ENCODE results near the gene RIMS1. TPM values are rescaled to one million over a fixed set of nuclear protein-coding genes. Genes with fewer than 3 reads are reported as not detected.

The RIMS1 gene, protein sequence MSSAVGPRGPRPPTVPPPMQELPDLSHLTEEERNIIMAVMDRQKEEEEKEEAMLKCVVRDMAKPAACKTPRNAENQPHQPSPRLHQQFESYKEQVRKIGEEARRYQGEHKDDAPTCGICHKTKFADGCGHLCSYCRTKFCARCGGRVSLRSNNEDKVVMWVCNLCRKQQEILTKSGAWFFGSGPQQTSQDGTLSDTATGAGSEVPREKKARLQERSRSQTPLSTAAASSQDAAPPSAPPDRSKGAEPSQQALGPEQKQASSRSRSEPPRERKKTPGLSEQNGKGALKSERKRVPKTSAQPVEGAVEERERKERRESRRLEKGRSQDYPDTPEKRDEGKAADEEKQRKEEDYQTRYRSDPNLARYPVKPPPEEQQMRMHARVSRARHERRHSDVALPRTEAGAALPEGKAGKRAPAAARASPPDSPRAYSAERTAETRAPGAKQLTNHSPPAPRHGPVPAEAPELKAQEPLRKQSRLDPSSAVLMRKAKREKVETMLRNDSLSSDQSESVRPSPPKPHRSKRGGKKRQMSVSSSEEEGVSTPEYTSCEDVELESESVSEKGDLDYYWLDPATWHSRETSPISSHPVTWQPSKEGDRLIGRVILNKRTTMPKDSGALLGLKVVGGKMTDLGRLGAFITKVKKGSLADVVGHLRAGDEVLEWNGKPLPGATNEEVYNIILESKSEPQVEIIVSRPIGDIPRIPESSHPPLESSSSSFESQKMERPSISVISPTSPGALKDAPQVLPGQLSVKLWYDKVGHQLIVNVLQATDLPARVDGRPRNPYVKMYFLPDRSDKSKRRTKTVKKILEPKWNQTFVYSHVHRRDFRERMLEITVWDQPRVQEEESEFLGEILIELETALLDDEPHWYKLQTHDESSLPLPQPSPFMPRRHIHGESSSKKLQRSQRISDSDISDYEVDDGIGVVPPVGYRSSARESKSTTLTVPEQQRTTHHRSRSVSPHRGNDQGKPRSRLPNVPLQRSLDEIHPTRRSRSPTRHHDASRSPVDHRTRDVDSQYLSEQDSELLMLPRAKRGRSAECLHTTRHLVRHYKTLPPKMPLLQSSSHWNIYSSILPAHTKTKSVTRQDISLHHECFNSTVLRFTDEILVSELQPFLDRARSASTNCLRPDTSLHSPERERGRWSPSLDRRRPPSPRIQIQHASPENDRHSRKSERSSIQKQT (N-terminal part only)
- under 1 TPM; 0.17 to 0.89 (median 0.44) TPM for total RNA-seq

DNA sequence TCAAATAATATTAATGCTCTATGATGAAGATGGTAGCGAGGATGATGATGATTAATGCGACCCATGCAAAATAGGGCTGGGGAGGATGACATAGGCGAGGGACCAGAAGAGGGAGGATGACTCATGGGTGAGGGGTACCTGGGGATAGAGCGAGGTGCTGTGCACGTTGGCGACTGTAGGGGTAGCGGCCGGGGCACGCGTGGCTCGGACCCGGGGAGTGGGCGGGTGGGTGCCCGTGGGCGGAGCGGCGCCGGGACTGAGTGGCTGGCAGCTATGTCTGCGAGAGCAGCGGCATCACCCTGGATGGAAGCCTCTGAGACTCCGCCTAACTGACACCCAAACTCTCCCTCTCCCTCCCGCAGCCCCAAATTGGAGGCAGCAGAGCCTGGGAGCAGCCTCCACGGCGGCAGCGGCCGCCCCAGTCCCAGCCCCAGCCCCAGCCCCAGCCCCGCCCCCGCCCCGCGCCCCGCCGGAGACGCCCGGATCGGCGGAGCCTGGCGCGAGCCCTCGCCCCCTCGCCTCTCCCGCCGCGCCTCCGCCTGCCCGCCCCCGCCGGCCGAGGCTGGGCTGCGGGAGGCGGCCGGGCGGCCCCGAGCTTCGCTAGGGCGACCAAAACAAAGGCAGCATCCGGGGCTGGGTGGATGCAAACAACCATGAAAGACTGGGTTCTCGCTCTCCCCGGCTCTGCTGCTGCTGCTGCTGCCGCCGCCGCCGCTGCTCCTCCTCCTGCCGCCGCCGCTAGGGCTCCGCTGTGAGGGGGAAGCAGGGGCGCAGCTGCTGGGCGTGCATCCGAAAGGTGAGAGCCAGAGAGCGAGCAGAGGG, at the start of gene RIMS1:
TSS of gene RIMS1 (plus strand) at position 367 of the 822 bp plus-strand sequence. CDS start 474 bp downstream, outside the sequence.
- WGBS, 2 donors = 5 to 6% methylated on average over 17 to 28 of the region's 70 CpGs
- no peak for TF ChIP-seq POLR2A (IDR thresholded peaks at IDR 0.05)
- TF ChIP-seq, protein P1, sequence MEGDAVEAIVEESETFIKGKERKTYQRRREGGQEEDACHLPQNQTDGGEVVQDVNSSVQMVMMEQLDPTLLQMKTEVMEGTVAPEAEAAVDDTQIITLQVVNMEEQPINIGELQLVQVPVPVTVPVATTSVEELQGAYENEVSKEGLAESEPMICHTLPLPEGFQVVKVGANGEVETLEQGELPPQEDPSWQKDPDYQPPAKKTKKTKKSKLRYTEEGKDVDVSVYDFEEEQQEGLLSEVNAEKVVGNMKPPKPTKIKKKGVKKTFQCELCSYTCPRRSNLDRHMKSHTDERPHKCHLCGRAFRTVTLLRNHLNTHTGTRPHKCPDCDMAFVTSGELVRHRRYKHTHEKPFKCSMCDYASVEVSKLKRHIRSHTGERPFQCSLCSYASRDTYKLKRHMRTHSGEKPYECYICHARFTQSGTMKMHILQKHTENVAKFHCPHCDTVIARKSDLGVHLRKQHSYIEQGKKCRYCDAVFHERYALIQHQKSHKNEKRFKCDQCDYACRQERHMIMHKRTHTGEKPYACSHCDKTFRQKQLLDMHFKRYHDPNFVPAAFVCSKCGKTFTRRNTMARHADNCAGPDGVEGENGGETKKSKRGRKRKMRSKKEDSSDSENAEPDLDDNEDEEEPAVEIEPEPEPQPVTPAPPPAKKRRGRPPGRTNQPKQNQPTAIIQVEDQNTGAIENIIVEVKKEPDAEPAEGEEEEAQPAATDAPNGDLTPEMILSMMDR (IDR thresholded peaks at IDR 0.05) = no peak
- H3K27me3 ChIP-seq = no peaks in the 10 kb centered on the region
- peaks cover 0 to 9% of the 10 kb centered on the region in 2 donors for H3K4me1 ChIP-seq
- intact Hi-C loops (cut with DNase I) = no loop called here
- no peaks in the 10 kb centered on the region for H3K36me3 ChIP-seq
- peak in 1 of 2 donors; percentile 3 for DNase-seq
- no peak within 1 kb of the TSS for H3K4me3 ChIP-seq (replicated peaks in 1 of 3)
- H3K9me3 ChIP-seq = no peaks in the 10 kb centered on the region
- no peak within 1 kb of the TSS for H3K27ac ChIP-seq

DNA sequence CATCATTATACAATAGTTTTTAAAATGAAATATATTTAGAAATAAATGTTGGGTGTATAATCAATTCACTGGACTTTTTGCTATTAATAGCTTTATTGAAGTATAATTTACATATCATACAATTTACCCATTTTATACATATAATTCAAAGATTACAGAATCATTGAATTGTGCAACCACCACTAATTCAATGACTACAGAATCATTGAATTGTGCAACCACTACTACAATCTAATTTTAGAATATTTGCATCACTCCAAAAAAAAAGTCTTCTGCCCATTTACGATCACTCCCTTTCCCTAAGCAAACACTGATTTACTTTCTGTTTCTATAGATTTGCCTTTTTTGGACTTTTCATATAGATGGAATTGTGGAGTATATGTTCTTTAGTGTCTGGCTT, 35.1 kb upstream of the RIMS1 start:
- 81 to 87% methylated on average over 1 of the region's 1 CpG for WGBS, 2 donors
- TF ChIP-seq POLR2A (IDR thresholded peaks at IDR 0.05) = no peak
- TF ChIP-seq, protein P1 (IDR thresholded peaks at IDR 0.05) = no peak
- no peaks in the 10 kb centered on the region for H3K27me3 ChIP-seq
- no peaks in the 10 kb centered on the region for H3K36me3 ChIP-seq
- intact Hi-C loops (cut with DNase I) = no loop called here
- no peak overlapping the region for H3K4me3 ChIP-seq (replicated peaks in 1 of 3)
- H3K9me3 ChIP-seq = no peaks in the 10 kb centered on the region
- H3K27ac ChIP-seq = no peak overlapping the region
- no peak for DNase-seq
- no peaks in the 10 kb centered on the region for H3K4me1 ChIP-seq

DNA sequence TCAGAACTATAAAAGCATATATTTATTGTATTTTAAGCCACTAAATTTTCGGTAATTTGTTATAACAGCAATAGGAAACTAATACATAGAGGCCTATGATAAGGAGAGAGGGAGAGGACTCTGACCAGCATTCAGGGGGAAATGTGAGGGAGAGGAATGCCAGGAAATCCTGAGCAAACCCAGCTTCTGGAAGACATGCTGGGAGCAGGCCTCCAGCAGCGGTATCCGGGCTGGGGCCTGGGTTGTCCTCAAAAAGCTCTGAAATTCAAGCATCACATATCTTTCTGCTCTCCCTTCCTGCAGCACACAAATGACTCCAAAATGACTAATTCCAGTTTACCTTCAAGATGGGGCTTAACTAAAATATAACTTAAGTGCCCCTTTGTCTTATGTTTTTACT, 33.4 kb upstream of the RIMS1 start:
- 77 to 85% methylated on average over 3 of the region's 3 CpGs for WGBS, 2 donors
- TF ChIP-seq, protein P1 (IDR thresholded peaks at IDR 0.05) = no peak
- no peak for TF ChIP-seq POLR2A (IDR thresholded peaks at IDR 0.05)
- DNase-seq = no peak
- Histone ChIP-seq H3K36me3 (no peaks in the 10 kb centered on the region), H3K9me3 (no peaks in the 10 kb centered on the region), H3K4me1 (no peaks in the 10 kb centered on the region), H3K27me3 (no peaks in the 10 kb centered on the region), H3K27ac (no peak overlapping the region), H3K4me3 (replicated peaks in 1 of 3) (no peak overlapping the region)
- intact Hi-C loops (cut with DNase I) = no loop called here

DNA sequence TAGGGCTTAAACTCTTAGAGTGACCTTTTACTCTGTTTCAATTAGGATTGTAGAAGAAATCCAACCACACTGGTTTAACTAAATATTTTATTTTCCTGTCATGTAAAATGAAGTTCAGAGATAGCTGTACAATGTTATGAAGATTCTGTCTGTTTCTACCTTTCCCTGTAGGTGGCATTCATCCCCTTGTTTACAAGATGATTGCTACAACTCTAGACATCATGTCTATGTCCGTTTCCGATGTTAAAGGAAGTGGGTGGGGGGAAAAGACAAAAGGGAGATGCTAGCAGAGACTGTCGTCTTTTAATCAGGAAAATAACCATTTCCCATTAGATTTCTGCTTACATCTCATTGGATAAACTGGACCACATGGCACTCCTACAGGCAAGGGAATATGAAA, 30.9 kb upstream of the RIMS1 start:
- Histone ChIP-seq H3K36me3 (no peaks in the 10 kb centered on the region), H3K4me1 (no peaks in the 10 kb centered on the region), H3K9me3 (no peaks in the 10 kb centered on the region), H3K4me3 (replicated peaks in 1 of 3) (no peak overlapping the region), H3K27me3 (no peaks in the 10 kb centered on the region), H3K27ac (no peak overlapping the region)
- 64 to 65% methylated on average over 3 of the region's 3 CpGs for WGBS, 2 donors
- intact Hi-C loops (cut with DNase I) = no loop called here
- no peak for DNase-seq
- TF ChIP-seq, protein P1 (IDR thresholded peaks at IDR 0.05) = no peak
- no peak for TF ChIP-seq POLR2A (IDR thresholded peaks at IDR 0.05)
